Heart right ventricle (tissue), 16 donors: ENCODE measurements around the gene SDCCAG8. TPM values are rescaled to one million over a fixed set of nuclear protein-coding genes. Genes with fewer than 3 reads are reported as not detected.
A peak's percentile ranks its signal among the peaks of the same experiment; 100 is the strongest.

Source experiments
- ATAC-seq, 8 donors: fragments of 200-7000 bp; cut with Tn5 transposase; one replicate each; pipeline ENCODE4 v1.9.1; 2020; ENCODE audit warnings: mild to moderate bottlenecking in 8 of 8, moderate library complexity in 8 of 8, moderate number of reproducible peaks in 1 of 8
- DNase-seq, 2 donors: peaks; one replicate each; pipeline ENCODE4 v3.0.0-alpha.2; 2020
- H3K27ac ChIP-seq, 10 donors: fragments of 200-600 bp; sonication (generic) in 2 of 10; one replicate each; pipeline versions ENCODE4 v1.5.0 to v1.8.0; 2020 to 2022; ENCODE audit warnings: mild to moderate bottlenecking in 3 of 10
- H3K27me3 ChIP-seq, 7 donors: fragments of 200-600 bp; one replicate each; pipeline ENCODE4 v1.8.0; 2021 to 2022; ENCODE audit warnings: mild to moderate bottlenecking in 2 of 7
- H3K36me3 ChIP-seq, 9 donors: fragments of 200-600 bp; sonication (generic) in 1 of 9; one replicate each; pipeline versions ENCODE4 v1.5.0 to v1.8.0; 2020 to 2022; ENCODE audit warnings: mild to moderate bottlenecking in 2 of 9
- H3K4me1 ChIP-seq, 9 donors: fragments of 200-600 bp; sonication (generic) in 1 of 9; one replicate each; pipeline versions ENCODE4 v1.5.0 to v1.8.0; 2020 to 2022; ENCODE audit warnings: mild to moderate bottlenecking in 4 of 9
- H3K4me3 ChIP-seq, 10 donors: fragments of 200-600 bp; sonication (generic) in 2 of 10; one replicate each; pipeline versions ENCODE4 v1.5.0 to v1.8.0; 2020 to 2022; ENCODE audit warnings: mild to moderate bottlenecking in 7 of 10, moderate library complexity in 2 of 10
- H3K9me3 ChIP-seq, 11 donors: fragments of 200-600 bp in 10 of 11; sonication (generic) in 2 of 11; one replicate each; pipeline versions ENCODE4 v1.5.0 to v1.8.0; 2013 to 2022; ENCODE audit warnings: mild to moderate bottlenecking in 2 of 11, control low read depth in 1 of 11, moderate library complexity in 1 of 11
- CTCF ChIP-seq, 9 donors: fragments of 200-600 bp; sonication (generic) in 2 of 9; IDR thresholded peaks; one replicate each; pipeline versions ENCODE4 v1.5.0 to v1.8.0; 2021 to 2022; ENCODE audit warnings: antibody characterized with exemption in 9 of 9, mild to moderate bottlenecking in 5 of 9, moderate library complexity in 1 of 9
- WGBS, 2 donors: extraction: QIAGEN DNeasy Blood & Tissue Kit; methylation state at CpG; one replicate each; pipeline ENCODE4 v1.1.7; 2013; ENCODE audit warnings: inconsistent platforms in 1 of 2; 5-methylcytosine and 5-hydroxymethylcytosine counted together
- intact Hi-C, 10 donors: fragments of 100-400 bp; cut with DNase I; formaldehyde crosslinking; loops; one replicate each; pipeline versions ENCODE4 v1.11.1 to v1.14.2; 2022
- polyA plus RNA-seq, 2 donors: library from polyadenylated mRNA; stranded (reverse); fragments of 200-250 nt; gene quantifications; one replicate each; pipeline ENCODE4 v1.2.3, GENCODE V29; 2013
- total RNA-seq, 10 donors: library from RNA; stranded (reverse); fragmentation: NEBNext Ultra II Directional in 3 of 10; extraction: Animal tissue kit (Norgen Biotek cat#: 25700) in 3 of 10; gene quantifications; one replicate each; pipeline versions ENCODE4 v1.2.1 to v1.2.4, GENCODE V29; 2021 to 2023
- donor health status: Arrhythmogenic right ventricular cardiomyopathy.
- donor health status: ischemic (EF 13 %, LVEDD 7.1; RV severe dilation, severe dysfunction).
- donor health status: healthy with polysubstance abuse.
- donor health status: DM: no; HTN: yes; CAD: no.
- donor health status: DM: no; HTN: no; CAD: no.
- donor health status: ischemic (EF 25% LVEDD 6.9; RV normal size, moderate dysfunction).
- donor health status: ischemic (EF 25% LVEDD 5.7; RV mildly dilated, moderate dysfunction).
- donor health status: healthy.
- donor health status: DM: yes; HTN: yes; CAD: no.
- donor health status: Ischemic cardiomyopathy.
- donor health status: ischemic (EF 35%, LVEDD 5.7; RV mildly dilated, moderate dysfunction).
- donor health status: nonischemic (EF 11% LVEDD 7.7; RV severe dilation, severe dysfunction).
- donor health status: DM: yes; HTN: yes; CAD: no.
- donor health status: PGD.
- donor health status: ischemic (EF 29% LVEDD 5.4; RV normal size, mild dysfunction).
- donor health status: nonischemic (EF 23%, LVEDD 6.1; RV moderate dilation, normal function).

Gene SDCCAG8
- total and polyA plus RNA-seq, 12 donors = 7.7 to 37.1 (median 26.3) TPM

GRCh38 chr1:243323491-243323890 lies 67.7 kb downstream of the SDCCAG8 start:
- DNase-seq = no peak
- no peak overlapping the region for H3K4me3 ChIP-seq
- H3K36me3 ChIP-seq = peaks cover 0 to 28% (median 3%) of the 10 kb centered on the region in 9 donors
- 67 to 83% methylated on average over 4 of the region's 4 CpGs for WGBS, 2 donors
- peaks cover 0 to 6% (median 0%) of the 10 kb centered on the region in 9 donors for H3K4me1 ChIP-seq
- TF ChIP-seq CTCF (IDR thresholded peaks at IDR 0.05) = no peak
- no peak for ATAC-seq
- no peaks in the 10 kb centered on the region for H3K9me3 ChIP-seq
- no peaks in the 10 kb centered on the region for H3K27me3 ChIP-seq
- intact Hi-C loops = loop anchor here in 6 of 10 donors (5.0 to 10.0 kb wide), 3 partner anchors 856 to 869 kb away; no protein-coding TSS in a partner anchor
- H3K27ac ChIP-seq = peak overlapping the region in 1 of 10 donors; percentile 45

GRCh38 chr1:243325305-243325890 lies 69.6 kb downstream of the SDCCAG8 start:
- H3K36me3 ChIP-seq = peaks cover 0 to 34% (median under 1%) of the 10 kb centered on the region in 9 donors
- H3K4me1 ChIP-seq = peaks cover 0 to 6% (median 0%) of the 10 kb centered on the region in 9 donors
- no peak overlapping the region for H3K27ac ChIP-seq
- 1 to 4% methylated on average over 1 of the region's 1 CpG for WGBS, 2 donors
- H3K9me3 ChIP-seq = no peaks in the 10 kb centered on the region
- peak; percentile 58 to 89 (median 80) for TF ChIP-seq CTCF (IDR thresholded peaks at IDR 0.05)
- H3K27me3 ChIP-seq = no peaks in the 10 kb centered on the region
- no peak overlapping the region for H3K4me3 ChIP-seq
- intact Hi-C loops = loop anchor here in 4 of 10 donors (5.0 to 10.0 kb wide), 3 partner anchors 858 to 871 kb away; no protein-coding TSS in a partner anchor
- DNase-seq = no peak
- ATAC-seq = peak in 1 of 8 donors; percentile 39

- Histone ChIP-seq H3K27me3 (no peaks in the 10 kb centered on the region), H3K27ac (no peak overlapping the region), H3K4me3 (no peak overlapping the region), H3K9me3 (no peaks in the 10 kb centered on the region), H3K36me3 (peaks cover 0 to 83% (median 28%) of the 10 kb centered on the region in 9 donors), H3K4me1 (no peaks in the 10 kb centered on the region)
- no peak for ATAC-seq
- DNase-seq = no peak
- TF ChIP-seq CTCF (IDR thresholded peaks at IDR 0.05) = no peak
- intact Hi-C loops = loop anchor here in 1 of 10 donors (2.0 kb wide), 1 partner anchor 42 kb away; no protein-coding TSS in a partner anchor
- 96 to 98% methylated on average over 18 of the region's 18 CpGs for WGBS, 2 donors
Observed at GRCh38 chr1:243332440-243332839, 76.6 kb downstream of the SDCCAG8 start.

GRCh38 chr1:243335292-243335691 lies 79.5 kb downstream of the SDCCAG8 start:
- 65 to 77% methylated on average over 3 of the region's 3 CpGs for WGBS, 2 donors
- no peaks in the 10 kb centered on the region for H3K9me3 ChIP-seq
- no peaks in the 10 kb centered on the region for H3K4me1 ChIP-seq
- ATAC-seq (no peak), DNase-seq (no peak)
- H3K36me3 ChIP-seq = peaks cover 0 to 82% (median 33%) of the 10 kb centered on the region in 9 donors
- no peak overlapping the region for H3K4me3 ChIP-seq
- TF ChIP-seq CTCF (IDR thresholded peaks at IDR 0.05) = no peak
- intact Hi-C loops = loop anchor here in 1 of 10 donors (5.0 kb wide), 1 partner anchor 937 kb away; no protein-coding TSS in a partner anchor
- H3K27ac ChIP-seq = no peak overlapping the region
- no peaks in the 10 kb centered on the region for H3K27me3 ChIP-seq
